Fibroblast of pulmonary artery (primary cell): Measurements from ENCODE around the gene SLC35F3.
"Not testable (repeated sequence)": the region's sequence is repeated elsewhere in the genome, so short reads cannot be mapped to it uniquely, and the experiment has no call there.

Experiments
- DNase-seq: peaks from one replicate; pipeline ENCODE4 v3.0.0-alpha.2; 2010; ENCODE audit warnings: low read depth
- H3K4me3 ChIP-seq: replicated peaks from 2 replicates; pipeline ENCODE4 v1.5.1; 2011; ENCODE audit warnings: low read depth, mild to moderate bottlenecking, control low read depth, low read length, moderate library complexity
- TF ChIP-seq, protein P1 (sequence below): IDR thresholded peaks from 2 replicates; pipeline ENCODE4 v1.5.1; 2011; ENCODE audit warnings: mild to moderate bottlenecking, control low read depth, low read length, inconsistent platforms; ENCODE audit errors: missing control alignments

Gene SLC35F3

DNA sequence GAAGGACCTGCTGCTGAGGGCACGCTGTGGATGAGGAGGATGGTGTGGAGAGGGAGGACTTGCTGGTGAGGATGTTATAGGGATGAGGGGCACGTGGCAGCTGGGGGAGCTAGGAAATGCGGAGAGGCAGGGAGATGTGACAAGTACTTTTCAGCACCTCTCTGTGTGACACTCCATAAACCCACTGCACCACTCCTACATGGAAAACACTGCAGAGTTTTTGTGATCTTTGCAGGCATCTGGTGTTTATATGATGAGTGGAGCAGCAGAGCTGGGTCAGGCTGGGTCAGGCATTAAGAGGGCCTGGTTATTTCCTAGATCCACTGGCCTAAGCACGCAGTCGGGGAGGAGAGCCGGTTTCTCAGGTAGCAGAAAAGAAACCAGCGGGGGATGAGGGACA lies 301.5 kb downstream of the SLC35F3 start:
- no peak overlapping the region for H3K4me3 ChIP-seq
- TF ChIP-seq, protein P1, sequence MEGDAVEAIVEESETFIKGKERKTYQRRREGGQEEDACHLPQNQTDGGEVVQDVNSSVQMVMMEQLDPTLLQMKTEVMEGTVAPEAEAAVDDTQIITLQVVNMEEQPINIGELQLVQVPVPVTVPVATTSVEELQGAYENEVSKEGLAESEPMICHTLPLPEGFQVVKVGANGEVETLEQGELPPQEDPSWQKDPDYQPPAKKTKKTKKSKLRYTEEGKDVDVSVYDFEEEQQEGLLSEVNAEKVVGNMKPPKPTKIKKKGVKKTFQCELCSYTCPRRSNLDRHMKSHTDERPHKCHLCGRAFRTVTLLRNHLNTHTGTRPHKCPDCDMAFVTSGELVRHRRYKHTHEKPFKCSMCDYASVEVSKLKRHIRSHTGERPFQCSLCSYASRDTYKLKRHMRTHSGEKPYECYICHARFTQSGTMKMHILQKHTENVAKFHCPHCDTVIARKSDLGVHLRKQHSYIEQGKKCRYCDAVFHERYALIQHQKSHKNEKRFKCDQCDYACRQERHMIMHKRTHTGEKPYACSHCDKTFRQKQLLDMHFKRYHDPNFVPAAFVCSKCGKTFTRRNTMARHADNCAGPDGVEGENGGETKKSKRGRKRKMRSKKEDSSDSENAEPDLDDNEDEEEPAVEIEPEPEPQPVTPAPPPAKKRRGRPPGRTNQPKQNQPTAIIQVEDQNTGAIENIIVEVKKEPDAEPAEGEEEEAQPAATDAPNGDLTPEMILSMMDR, result no peak
- no peak for DNase-seq

DNA sequence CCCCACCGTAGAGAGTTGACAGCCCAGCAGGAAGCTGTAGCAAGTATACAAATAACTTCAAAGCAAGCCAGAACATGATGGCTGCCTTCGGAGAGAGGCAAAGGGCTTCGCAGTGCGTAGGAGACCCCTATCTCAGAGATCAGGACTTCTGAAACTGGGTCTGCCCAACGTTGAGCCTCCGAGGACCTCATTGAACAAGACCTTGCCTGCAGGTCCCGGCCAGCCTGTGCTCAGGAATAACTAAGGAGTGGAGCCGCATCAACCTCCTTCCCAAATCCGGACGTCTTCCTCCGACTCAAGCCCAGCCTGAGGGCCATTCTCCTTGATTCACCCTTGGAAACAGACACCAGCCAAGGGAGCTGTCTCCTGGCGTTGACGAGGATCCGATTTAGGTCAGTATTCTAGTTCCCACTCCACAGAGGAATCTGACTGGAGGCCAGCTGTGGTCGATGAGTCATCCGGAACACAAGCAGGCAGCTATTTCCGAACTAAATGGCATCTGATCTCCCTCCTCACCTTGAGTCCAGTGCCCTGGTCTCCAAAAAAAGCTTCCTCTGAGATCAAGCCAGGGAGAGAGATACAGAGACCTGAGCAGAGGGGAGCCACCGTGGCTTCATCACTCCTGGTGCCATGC lies 302.3 kb downstream of the SLC35F3 start:
- TF ChIP-seq, protein P1, result no peak
- peak; percentile 30 for DNase-seq
- H3K4me3 ChIP-seq, result no peak overlapping the region

DNA sequence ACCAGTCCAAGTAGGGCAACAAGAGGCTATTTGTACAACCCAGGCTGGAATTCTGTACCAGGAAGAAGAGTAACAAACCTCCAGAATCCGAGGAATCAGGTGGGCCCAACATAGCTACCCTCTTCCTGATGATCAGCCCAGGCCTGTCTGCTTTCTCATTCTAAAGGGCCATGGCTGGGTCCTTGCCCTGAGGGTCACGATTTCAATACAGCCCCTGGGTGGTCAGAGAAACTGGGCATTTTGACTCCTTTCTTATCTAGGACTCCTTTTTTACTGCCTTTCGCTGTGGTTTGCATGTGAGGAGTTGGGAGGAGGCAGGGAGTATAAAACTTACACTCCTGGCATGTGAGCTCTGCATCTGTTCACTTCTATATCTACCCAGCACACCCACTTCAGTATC lies 303.9 kb downstream of the SLC35F3 start:
- no peak for DNase-seq
- TF ChIP-seq, protein P1, result no peak
- H3K4me3 ChIP-seq, result no peak overlapping the region

DNA sequence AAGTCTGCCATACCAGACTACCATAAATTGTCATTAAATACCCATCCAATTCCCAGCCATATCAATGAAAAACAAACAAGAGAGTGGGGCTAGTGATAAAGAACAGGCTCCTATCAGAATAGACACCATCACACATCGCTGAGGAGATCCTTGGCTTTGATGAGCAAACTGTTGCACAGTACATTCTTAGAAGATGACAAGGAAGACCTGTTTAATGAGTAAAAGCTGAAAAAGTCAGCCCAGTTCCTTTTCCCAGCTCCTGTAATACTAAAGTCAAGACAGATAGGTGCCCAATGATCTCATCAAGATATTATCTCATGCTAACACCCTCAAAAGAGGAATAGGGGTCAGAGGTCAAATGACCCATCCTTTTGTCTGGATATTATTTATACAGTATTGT lies 304.3 kb downstream of the SLC35F3 start:
- TF ChIP-seq, protein P1, result no peak
- H3K4me3 ChIP-seq, result no peak overlapping the region
- DNase-seq, result no peak

DNA sequence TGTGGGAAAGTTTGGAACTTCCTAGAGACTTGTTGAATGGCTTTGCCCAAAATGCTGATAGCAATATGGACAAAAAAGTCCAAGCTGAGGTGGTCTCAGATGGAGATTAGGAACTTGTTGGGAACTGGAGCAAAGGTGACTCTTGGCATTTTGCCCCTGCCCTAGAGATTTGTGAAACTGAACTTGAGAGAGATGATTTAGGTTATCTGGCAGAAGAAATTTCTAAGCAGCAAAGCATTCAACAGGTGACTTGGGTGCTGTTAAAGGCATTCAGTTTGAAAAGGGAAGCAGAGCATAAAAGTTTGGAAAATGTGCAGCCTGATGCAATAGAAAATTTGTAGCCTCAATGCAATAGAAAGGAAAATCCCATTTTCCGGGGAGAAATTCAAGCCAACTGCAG lies 306.0 kb downstream of the SLC35F3 start:
- not testable (repeated sequence) for DNase-seq, H3K4me3 ChIP-seq

DNA sequence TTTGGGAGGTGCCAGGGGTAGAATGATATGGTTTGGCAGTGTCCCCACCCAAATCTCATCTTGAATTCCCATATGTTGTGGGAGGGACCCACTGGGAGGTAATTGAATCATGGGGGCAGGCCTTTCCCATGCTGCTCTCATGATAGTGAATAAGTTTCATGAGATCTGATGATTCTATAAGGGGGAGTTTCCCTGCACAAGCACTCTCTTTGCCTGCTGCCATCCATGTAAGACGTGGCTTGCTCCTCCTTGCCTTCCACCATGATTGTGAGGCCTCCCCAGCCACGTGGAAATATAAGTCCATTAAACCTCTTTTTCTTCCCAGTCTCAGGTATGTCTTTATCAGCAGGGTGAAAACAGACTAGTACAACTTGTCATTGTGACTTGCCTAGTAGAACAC lies 307.4 kb downstream of the SLC35F3 start:
- not testable (repeated sequence) for H3K4me3 ChIP-seq, DNase-seq

DNA sequence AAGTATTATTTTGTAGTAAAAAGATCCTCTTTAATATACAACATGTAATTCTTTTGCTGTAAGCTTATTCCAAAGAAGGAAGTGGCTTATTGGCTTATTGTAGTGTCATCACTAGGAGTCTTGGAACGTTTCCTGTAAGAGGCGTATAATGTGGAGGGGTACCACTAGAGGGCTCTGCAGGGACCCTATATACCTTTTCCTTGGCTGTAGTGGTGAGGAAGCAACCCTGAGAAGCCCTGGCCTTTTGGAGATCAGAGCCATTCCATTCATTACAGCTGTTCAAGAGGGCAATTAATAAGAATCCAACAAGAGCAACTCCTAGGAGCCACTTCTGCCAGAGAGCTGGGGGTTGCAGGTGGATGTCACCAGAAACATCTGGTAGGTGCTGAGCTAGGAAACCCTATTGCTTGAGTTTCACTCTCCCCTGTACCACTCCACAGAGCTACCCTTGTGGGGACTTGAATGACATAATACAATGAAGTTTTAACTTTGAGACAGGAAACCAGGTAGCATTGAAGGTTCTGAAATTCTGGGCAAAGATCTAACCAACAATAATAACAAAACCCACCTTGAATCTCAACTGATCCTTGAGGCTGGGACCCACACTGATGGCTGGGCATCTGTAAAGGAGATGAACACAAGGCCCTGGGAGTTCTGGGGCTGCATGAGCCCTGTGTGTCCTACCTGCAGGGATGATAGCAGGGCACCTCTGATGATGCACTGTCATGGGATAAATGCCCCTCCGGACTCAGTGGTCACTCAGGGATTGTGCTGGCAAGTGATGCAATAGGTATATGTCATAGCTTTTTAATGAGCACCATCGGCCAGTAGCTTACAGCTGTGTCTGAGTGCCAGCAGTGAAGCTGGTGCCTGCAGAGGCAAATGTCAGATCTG lies 308.5 kb downstream of the SLC35F3 start:
- TF ChIP-seq, protein P1, result peak; percentile 22
- DNase-seq, result peak; percentile 6
- no peak overlapping the region for H3K4me3 ChIP-seq
